SK-N-SH treated with all-trans-retinoic acid at 6 μM for 48 hours (cell line): Measurements from ENCODE around the gene SETSIP.

Experiments used
- ATAC-seq: fragments of 200-7000 bp; cut with Tn5 transposase; 3 replicates; pipeline ENCODE4 v1.9.1; 2020; ENCODE audit warnings: mild to moderate bottlenecking, moderate library complexity
- ARNTL ChIP-seq: fragments of 450-650 bp; formaldehyde crosslinking; IDR thresholded peaks from 2 replicates; pipeline ENCODE4 v1.5.0; 2020; ENCODE audit warnings: low read depth, mild to moderate bottlenecking, moderate library complexity, borderline replicate concordance
- BACH2 ChIP-seq: fragments of 250-450 bp; sonication (Bioruptor Pico); IDR thresholded peaks from 2 replicates; pipeline ENCODE4 v1.9.0; 2021; ENCODE audit warnings: mild to moderate bottlenecking, borderline replicate concordance
- CSDC2 ChIP-seq: fragments of 250-450 bp; sonication (Bioruptor Pico); IDR thresholded peaks from 2 replicates; pipeline ENCODE4 v1.5.0; 2020; ENCODE audit warnings: mild to moderate bottlenecking, moderate library complexity
- CSRNP3 ChIP-seq: fragments of 250-450 bp; sonication (Bioruptor Pico); IDR thresholded peaks from 2 replicates; pipeline ENCODE4 v1.5.1; 2021; ENCODE audit warnings: mild to moderate bottlenecking, moderate library complexity
- ESRRG ChIP-seq: fragments of 250-450 bp; sonication (Bioruptor Pico); IDR thresholded peaks from 2 replicates; pipeline ENCODE4 v1.6.1; 2021; ENCODE audit warnings: mild to moderate bottlenecking
- GLIS3 ChIP-seq: fragments of 250-450 bp; sonication (Bioruptor Pico); IDR thresholded peaks from 2 replicates; pipeline ENCODE4 v1.5.0; 2020; ENCODE audit warnings: mild to moderate bottlenecking, moderate library complexity
- ISL1 ChIP-seq: fragments of 250-450 bp; sonication (Bioruptor Pico); IDR thresholded peaks from 2 replicates; pipeline ENCODE4 v2.1.2; 2022; ENCODE audit warnings: mild to moderate bottlenecking, moderate library complexity
- OSR1 ChIP-seq: fragments of 250-450 bp; sonication (Bioruptor Pico); IDR thresholded peaks from 2 replicates; pipeline ENCODE4 v1.8.0; 2022; ENCODE audit warnings: moderate library complexity, mild to moderate bottlenecking, inconsistent platforms
- PATZ1 ChIP-seq: fragments of 250-450 bp; sonication (Bioruptor Pico); IDR thresholded peaks from 2 replicates; pipeline ENCODE4 v1.8.0; 2020; ENCODE audit warnings: mild to moderate bottlenecking, moderate library complexity, borderline replicate concordance
- POU6F1 ChIP-seq: fragments of 250-450 bp; sonication (Bioruptor Pico); IDR thresholded peaks from 2 replicates; pipeline ENCODE4 v1.8.0; 2021; ENCODE audit warnings: low read depth, mild to moderate bottlenecking, moderate library complexity, borderline replicate concordance
- PPARA ChIP-seq: fragments of 250-450 bp; sonication (Bioruptor Pico); IDR thresholded peaks from 2 replicates; pipeline ENCODE4 v1.5.0; 2020; ENCODE audit warnings: mild to moderate bottlenecking, borderline replicate concordance
- RARB ChIP-seq: fragments of 250-450 bp; sonication (Bioruptor Pico); IDR thresholded peaks from 2 replicates; pipeline ENCODE4 v1.8.0; 2021; ENCODE audit warnings: mild to moderate bottlenecking, moderate library complexity
- SNAI2 ChIP-seq: fragments of 250-450 bp; sonication (Bioruptor Pico); IDR thresholded peaks from 2 replicates; pipeline ENCODE4 v1.5.0; 2020; ENCODE audit warnings: mild to moderate bottlenecking, moderate library complexity
- TCF4 ChIP-seq: fragments of 250-450 bp; sonication (Bioruptor Pico); IDR thresholded peaks from 2 replicates; pipeline ENCODE4 v1.8.0; 2021; ENCODE audit warnings: mild to moderate bottlenecking, moderate library complexity, borderline replicate concordance
- TOX ChIP-seq: fragments of 250-450 bp; sonication (Bioruptor Pico); IDR thresholded peaks from 2 replicates; pipeline ENCODE4 v1.8.0; 2021; ENCODE audit warnings: mild to moderate bottlenecking, moderate library complexity, borderline replicate concordance
- TSHZ2 ChIP-seq: fragments of 250-450 bp; sonication (Bioruptor Pico); IDR thresholded peaks from 2 replicates; pipeline ENCODE4 v1.5.0; 2020; ENCODE audit warnings: mild to moderate bottlenecking, moderate library complexity
- ZC3H10 ChIP-seq: fragments of 250-450 bp; sonication (Bioruptor Pico); IDR thresholded peaks from 2 replicates; pipeline ENCODE4 v1.5.1; 2021; ENCODE audit warnings: mild to moderate bottlenecking, moderate library complexity
- ZFP3 ChIP-seq: fragments of 250-450 bp; sonication (Bioruptor Pico); IDR thresholded peaks from 2 replicates; pipeline ENCODE4 v1.5.0; 2020; ENCODE audit warnings: mild to moderate bottlenecking, moderate library complexity
- ZFP30 ChIP-seq: fragments of 450-650 bp; formaldehyde crosslinking; IDR thresholded peaks from 2 replicates; pipeline ENCODE4 v1.5.0; 2022; ENCODE audit warnings: mild to moderate bottlenecking, moderate library complexity
- ZNF565 ChIP-seq: fragments of 450-650 bp; formaldehyde crosslinking; conservative IDR thresholded peaks from 2 replicates; pipeline ENCODE4 v1.5.0; 2020; ENCODE audit warnings: low read depth, mild to moderate bottlenecking, moderate library complexity
- ZNF70 ChIP-seq: fragments of 450-650 bp; formaldehyde crosslinking; IDR thresholded peaks from 2 replicates; pipeline ENCODE4 v1.5.0; 2020; ENCODE audit warnings: mild to moderate bottlenecking, moderate library complexity
- ZNF8 ChIP-seq: fragments of 450-650 bp; formaldehyde crosslinking; IDR thresholded peaks from 2 replicates; pipeline ENCODE4 v1.5.0; 2020; ENCODE audit warnings: mild to moderate bottlenecking, moderate library complexity

SETSIP gene

GRCh38 chr1:92094090-92094489, 18.9 kb upstream of the SETSIP start:
- TF ChIP-seq RARB (CRISPR knock-in tag), result no peak
- no peak for ATAC-seq

GRCh38 chr1:92091625-92092024, 16.4 kb upstream of the SETSIP start:
- no peak for ATAC-seq
- TF ChIP-seq ARNTL (CRISPR knock-in tag), result no peak
- TF ChIP-seq RARB (CRISPR knock-in tag), result no peak
- TF ChIP-seq TOX, result no peak
- no peak for TF ChIP-seq SNAI2 (CRISPR knock-in tag)
- no peak for TF ChIP-seq PPARA
- no peak for TF ChIP-seq ZNF8
- TF ChIP-seq GLIS3 (CRISPR knock-in tag), result no peak
- TF ChIP-seq ESRRG (CRISPR knock-in tag), result no peak
- no peak for TF ChIP-seq TCF4 (CRISPR knock-in tag)
- no peak for TF ChIP-seq ZNF70 (CRISPR knock-in tag)
- no peak for TF ChIP-seq CSDC2 (CRISPR knock-in tag)
- no peak for TF ChIP-seq ZFP3 (CRISPR knock-in tag)
- TF ChIP-seq BACH2, result no peak
- TF ChIP-seq ZC3H10 (CRISPR knock-in tag), result no peak
- no peak for TF ChIP-seq TSHZ2 (CRISPR knock-in tag)

GRCh38 chr1:92087542-92087941, 12.3 kb upstream of the SETSIP start:
- no peak for TF ChIP-seq BACH2
- no peak for TF ChIP-seq TOX
- no peak for TF ChIP-seq ZC3H10 (CRISPR knock-in tag)
- no peak for TF ChIP-seq ESRRG (CRISPR knock-in tag)
- ATAC-seq, result no peak

GRCh38 chr1:92085727-92086126, 10.5 kb upstream of the SETSIP start:
- no peak for TF ChIP-seq CSRNP3 (CRISPR knock-in tag)
- TF ChIP-seq ZFP3 (CRISPR knock-in tag), result no peak
- no peak for TF ChIP-seq OSR1 (CRISPR knock-in tag)
- no peak for TF ChIP-seq ZNF565
- no peak for TF ChIP-seq ZC3H10 (CRISPR knock-in tag)
- TF ChIP-seq BACH2, result no peak
- TF ChIP-seq, all 23 proteins: peak for 0
- ATAC-seq, result no peak

GRCh38 chr1:92084651-92085050, 9.4 kb upstream of the SETSIP start:
- ATAC-seq, result no peak
- TF ChIP-seq PATZ1 (no peak), OSR1 (CRISPR knock-in tag) (no peak), CSRNP3 (CRISPR knock-in tag) (no peak), ZFP30 (CRISPR knock-in tag) (no peak), TCF4 (CRISPR knock-in tag) (no peak), ARNTL (CRISPR knock-in tag) (no peak), RARB (CRISPR knock-in tag) (no peak), PPARA (no peak), ZNF8 (no peak), TSHZ2 (CRISPR knock-in tag) (no peak), ESRRG (CRISPR knock-in tag) (no peak), ZC3H10 (CRISPR knock-in tag) (no peak), SNAI2 (CRISPR knock-in tag) (no peak), ZFP3 (CRISPR knock-in tag) (no peak), ISL1 (CRISPR knock-in tag) (no peak), ZNF565 (no peak), POU6F1 (CRISPR knock-in tag) (no peak), CSDC2 (CRISPR knock-in tag) (no peak)
